Measurements from ENCODE around the gene NR4A1.
"Not testable (repeated sequence)": the region's sequence is repeated elsewhere in the genome, so short reads cannot be mapped to it uniquely, and the experiment has no call there.

Gene NR4A1

GRCh38 chr12:52097045-52097666, 45.9 kb downstream of the NR4A1 start:
- Mint-ChIP-seq H3K9me3 (no peaks in the 10 kb centered on the region), H3K4me3 (no peak overlapping the region), H3K27me3 (peaks cover 45% of the 10 kb centered on the region), H3K36me3 (ENCODE audit: low read depth) (no peaks in the 10 kb centered on the region), H3K4me1 (ENCODE audit: low read depth) (no peaks in the 10 kb centered on the region), H3K27ac (no peak overlapping the region)
- DNase-seq, result no peak

- H3K27me3 Mint-ChIP-seq, result peaks cover 59% of the 10 kb centered on the region
- not testable (repeated sequence) for H3K36me3 Mint-ChIP-seq (ENCODE audit: low read depth)
These were observed 53.3 kb downstream of the NR4A1 start for GRCh38 chr12:52104431-52105089.

More at GRCh38 chr12:52104431-52105089, 53.3 kb downstream of the NR4A1 start:
- H3K4me1 Mint-ChIP-seq (ENCODE audit: low read depth); DNase-seq; H3K4me3 Mint-ChIP-seq; H3K27ac Mint-ChIP-seq; H3K9me3 Mint-ChIP-seq: not testable (repeated sequence)
